GM23338 (cell line): ENCODE measurements around the gene CAPN10. TPM values are rescaled to one million over a fixed set of nuclear protein-coding genes. Genes with fewer than 3 reads are reported as not detected.

Experiments
- ATAC-seq: fragments of 200-7000 bp; cut with Tn5 transposase; 3 replicates; pipeline ENCODE4 v1.9.1; 2020
- DNase-seq: peaks from one replicate; pipeline ENCODE4 v3.0.0-alpha.2; 2015; ENCODE audit warnings: low spot score
- H2AFZ ChIP-seq: fragments of 200-600 bp; sonication (generic); 2 replicates; pipeline ENCODE4 v1.8.0; 2016; ENCODE audit warnings: antibody characterized with exemption, mild to moderate bottlenecking, moderate library complexity
- H3F3A ChIP-seq: fragments of 200-600 bp; sonication (generic); replicated peaks from 2 replicates; pipeline ENCODE4 v1.8.0; 2017; ENCODE audit warnings: antibody characterized with exemption, mixed run types, low read depth
- H3K27ac ChIP-seq: fragments of 200-600 bp; sonication (generic); 2 replicates; pipeline ENCODE4 v1.6.1; 2016; ENCODE audit warnings: low read depth
- H3K27me3 ChIP-seq: fragments of 200-600 bp; sonication (generic); 2 replicates; pipeline ENCODE4 v1.8.0; 2016; ENCODE audit warnings: mild to moderate bottlenecking, mixed run types, moderate library complexity; ENCODE audit not compliant: insufficient read depth
- H3K36me3 ChIP-seq: fragments of 200-600 bp; sonication (generic); 2 replicates; pipeline ENCODE4 v1.8.0; 2016; ENCODE audit warnings: mild to moderate bottlenecking; ENCODE audit not compliant: insufficient read depth
- H3K4me1 ChIP-seq: fragments of 200-600 bp; sonication (generic); 2 replicates; pipeline ENCODE4 v1.8.0; 2016; ENCODE audit warnings: mild to moderate bottlenecking, moderate library complexity; ENCODE audit not compliant: insufficient read depth
- H3K4me2 ChIP-seq: fragments of 200-600 bp; sonication (generic); 2 replicates; pipeline ENCODE4 v1.7.1; 2017; ENCODE audit warnings: mixed run types
- H3K4me3 ChIP-seq: fragments of 200-600 bp; sonication (generic); 2 replicates; pipeline ENCODE4 v1.6.1; 2016; ENCODE audit warnings: mixed run types
- H3K79me2 ChIP-seq: fragments of 200-600 bp; sonication (generic); replicated peaks from 2 replicates; pipeline ENCODE4 v1.8.0; 2017; ENCODE audit warnings: mild to moderate bottlenecking; ENCODE audit not compliant: insufficient read depth
- H3K9me2 ChIP-seq: fragments of 200-600 bp; sonication (generic); 2 replicates; pipeline ENCODE4 v1.8.0; 2017; ENCODE audit not compliant: insufficient read depth
- H4K20me1 ChIP-seq: fragments of 200-600 bp; sonication (generic); replicated peaks from 2 replicates; pipeline ENCODE4 v1.8.0; 2017; ENCODE audit warnings: mild to moderate bottlenecking; ENCODE audit not compliant: insufficient read depth
- H3K27ac Mint-ChIP-seq: 2 replicates; pipeline ENCODE4 v1.8.0; 2020; ENCODE audit warnings: inconsistent platforms, mild to moderate bottlenecking, moderate library complexity, mixed read lengths
- H3K27me3 Mint-ChIP-seq: 3 replicates; pipeline ENCODE4 v1.8.0; 2022; ENCODE audit warnings: low read depth, mild to moderate bottlenecking, moderate library complexity, mixed read lengths, inconsistent platforms; ENCODE audit not compliant: insufficient read depth, poor library complexity
- H3K36me3 Mint-ChIP-seq: 3 replicates; pipeline ENCODE4 v1.8.0; 2021; ENCODE audit warnings: low read depth, mild to moderate bottlenecking, inconsistent platforms, moderate library complexity, mixed read lengths
- H3K4me1 Mint-ChIP-seq: 3 replicates; pipeline ENCODE4 v1.8.0; 2020; ENCODE audit warnings: mild to moderate bottlenecking, inconsistent platforms, mixed read lengths
- H3K4me3 Mint-ChIP-seq: 3 replicates; pipeline ENCODE4 v1.8.0; 2021; ENCODE audit warnings: moderate library complexity, mild to moderate bottlenecking, inconsistent platforms, mixed read lengths
- H3K9me3 Mint-ChIP-seq: 3 replicates; pipeline ENCODE4 v1.8.0; 2020; ENCODE audit warnings: moderate library complexity, mild to moderate bottlenecking, inconsistent platforms, mixed read lengths
- EZH2phosphoT487 ChIP-seq: fragments of 200-600 bp; sonication (generic); IDR thresholded peaks from one replicate; pipeline ENCODE4 v1.8.1; 2018; ENCODE audit warnings: antibody characterized with exemption; ENCODE audit not compliant: unreplicated experiment
- JUNB ChIP-seq: IDR thresholded peaks from one replicate; pipeline ENCODE4 v1.6.1; 2016; ENCODE audit warnings: antibody characterized with exemption; ENCODE audit not compliant: unreplicated experiment
- ZNF331 ChIP-seq: fragments of 250-450 bp; sonication (Bioruptor Pico); IDR thresholded peaks from 2 replicates; pipeline ENCODE4 v1.5.0; 2020; ENCODE audit warnings: low read depth, mild to moderate bottlenecking, moderate library complexity
- ZNF462 ChIP-seq: fragments of 250-450 bp; sonication (Bioruptor Pico); IDR thresholded peaks from 2 replicates; pipeline ENCODE4 v1.5.0; 2020; ENCODE audit warnings: mild to moderate bottlenecking, moderate library complexity
- polyA plus RNA-seq: library from polyadenylated mRNA; unstranded; fragments of >200 nt; fragmentation: Nextera tagmentation; extraction: Ambion mirVana; gene quantifications from 2 replicates; pipeline ENCODE4 v1.2.1, GENCODE V29; 2016
- total RNA-seq: library from RNA; depleted of rRNA; stranded (reverse); fragments of >200 nt; shearing (Covaris generic); gene quantifications from 2 replicates; pipeline ENCODE4 v1.2.3, GENCODE V29; 2014

The CAPN10 gene
- total and polyA plus RNA-seq, 2 experiments from 2014 or later, result 30.2 to 59.8 TPM

DNA sequence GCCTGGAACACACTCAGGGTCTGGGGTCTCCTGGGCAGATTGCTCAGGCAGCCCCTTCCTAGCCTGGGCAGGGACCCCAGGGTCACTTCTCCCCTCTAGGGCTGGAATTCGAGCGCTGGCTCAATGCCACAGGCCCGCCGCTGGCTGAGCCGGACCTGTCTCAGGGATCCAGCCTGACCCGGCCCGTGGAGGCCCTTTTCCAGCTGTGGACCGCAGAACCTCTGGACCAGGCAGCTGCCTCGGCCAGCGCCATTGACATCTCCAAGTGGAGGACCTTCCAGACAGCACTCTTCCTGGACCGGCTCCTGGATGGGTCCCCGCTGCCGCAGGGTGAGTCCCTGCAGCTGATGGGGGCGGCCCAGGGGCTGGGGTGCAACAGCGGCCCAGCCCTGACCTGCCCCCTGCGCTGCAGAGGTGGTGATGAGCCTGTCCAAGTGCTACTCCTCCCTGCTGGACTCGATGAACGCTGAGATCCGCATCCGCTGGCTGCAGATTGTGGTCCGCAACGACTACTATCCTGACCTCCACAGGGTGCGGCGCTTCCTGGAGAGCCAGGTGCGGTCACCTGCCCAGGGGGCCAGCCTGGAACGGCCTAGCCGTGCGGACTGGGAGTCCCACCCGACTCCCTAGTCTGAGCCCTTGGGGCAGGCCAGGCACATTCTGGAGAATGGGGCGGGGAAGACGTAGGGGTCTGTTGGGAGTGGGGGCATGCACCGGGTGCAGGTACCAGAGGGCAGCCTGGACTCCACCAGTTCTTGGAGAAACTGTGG is 9.9 kb upstream of the CAPN10 start (continued):
- no peak for TF ChIP-seq ZNF462 (CRISPR knock-in tag)
- TF ChIP-seq JUNB, result no peak

GRCh38 chr2:240577281-240578109 is 9.0 kb upstream of the CAPN10 start:
- no peak overlapping the region for H3K27ac ChIP-seq
- H3K36me3 ChIP-seq, result no peaks in the 10 kb centered on the region
- Mint-ChIP-seq H3K4me3 (no peak overlapping the region), H3K36me3 (no peaks in the 10 kb centered on the region; the same call in 2 of the 3 replicates), H3K9me3 (no peaks in the 10 kb centered on the region), H3K27me3 (peaks cover 14% of the 10 kb centered on the region), H3K4me1 (peaks cover 11% of the 10 kb centered on the region), H3K27ac (no peak overlapping the region)
- H4K20me1 ChIP-seq, result peaks cover 14% of the 10 kb centered on the region
- no peak overlapping the region for H3K4me3 ChIP-seq
- no peaks in the 10 kb centered on the region for H3K9me2 ChIP-seq
- 0 out of 2 replicates have a peak, but pooled peaks cover 2% of the 10 kb centered on the region for H3F3A ChIP-seq
- TF ChIP-seq ZNF331 (no peak), EZH2phosphoT487 (no peak), ZNF462 (CRISPR knock-in tag) (no peak)
- H3K4me1 ChIP-seq, result no peaks in the 10 kb centered on the region
- H3K27me3 ChIP-seq, result no peaks in the 10 kb centered on the region
- H3K79me2 ChIP-seq, result peaks cover 15% of the 10 kb centered on the region; the same call in 1 of the 2 replicates
- no peak overlapping the region for H2AFZ ChIP-seq
- no peak for ATAC-seq
- DNase-seq, result no peak
- no peak overlapping the region for H3K4me2 ChIP-seq
